ENCODE data around the gene MSL1. TPM values are rescaled to one million over a fixed set of nuclear protein-coding genes. Genes with fewer than 3 reads are reported as not detected.
A peak's percentile ranks its signal among the peaks of the same experiment; 100 is the strongest.

The MSL1 gene
- total and polyA plus RNA-seq, 2 of the 4 experiments (the other 2 are of a cell fraction): 28.3 to 48.4 TPM

DNA sequence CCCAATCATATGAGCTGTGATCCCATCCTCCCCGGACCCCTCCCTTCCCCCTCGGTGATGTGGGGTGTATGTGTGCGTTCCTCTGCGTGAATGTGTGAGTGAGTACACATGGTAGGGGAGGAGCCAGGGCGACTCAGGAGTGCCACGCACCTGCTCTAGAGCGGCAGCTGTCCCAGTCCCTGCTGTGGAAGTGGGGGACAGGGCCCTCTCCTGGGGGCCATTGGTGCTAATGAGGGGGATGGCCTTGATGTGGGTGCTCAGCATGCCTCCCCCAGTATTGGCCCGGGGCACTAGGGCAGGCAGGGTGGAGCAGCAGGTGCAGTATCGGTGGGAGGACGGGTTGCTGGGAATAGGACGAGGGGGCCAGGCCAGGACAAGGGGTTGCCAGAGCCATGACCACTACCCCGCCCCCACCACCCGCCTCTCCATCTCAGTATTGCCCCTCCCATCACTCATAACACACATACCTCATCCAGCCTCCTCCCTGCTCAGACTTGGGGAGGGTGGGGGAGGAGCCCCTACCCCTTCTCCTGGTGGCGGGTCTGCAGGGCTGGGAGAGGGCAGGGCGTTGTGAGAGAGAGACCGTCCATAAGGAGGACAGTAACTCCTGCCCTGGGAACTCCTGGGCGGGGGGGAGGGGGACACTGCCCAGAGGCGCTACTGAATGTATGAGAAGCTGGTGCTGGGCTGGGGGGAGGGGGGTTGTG lies 29.9 kb upstream of the MSL1 start:
- ChIA-PET POLR2A (ENCODE audit: unreplicated experiment) (no interaction called here), CTCF (no interaction called here)
- no peak overlapping the region for H3K4me3 ChIP-seq (ENCODE audit: insufficient read depth, low read depth, low read length)
- peak overlapping the region; percentile 32 for H2BK5ac ChIP-seq (ENCODE audit: low read depth, low read length, poor library complexity, severe bottlenecking)
- H3K4me2 ChIP-seq (ENCODE audit: low read depth, low read length): no peak overlapping the region
- peaks cover 5% of the 10 kb centered on the region; the same call in 1 of the 2 replicates for H3K4me1 ChIP-seq (ENCODE audit: control insufficient read depth, insufficient read depth, low read length)
- H3K9me3 ChIP-seq (ENCODE audit: control insufficient read depth, insufficient read depth, low read length): no peaks in the 10 kb centered on the region
- H3K9me1 ChIP-seq (ENCODE audit: insufficient read depth, low read length): no peaks in the 10 kb centered on the region
- no peak for DNase-seq
- H3K27me3 ChIP-seq (ENCODE audit: control insufficient read depth, insufficient read depth, low read length): no peaks in the 10 kb centered on the region
- H3K27ac ChIP-seq (ENCODE audit: insufficient read depth, low read length): no peak overlapping the region
- H2BK20ac ChIP-seq (ENCODE audit: low read depth, low read length): no peak overlapping the region
- 100% methylated on average over 2 of the region's 18 CpGs; no CpG with 5 or more reads in 1 of the 2 experiments for WGBS, 2 experiments (ENCODE audit: extremely low coverage in 2 of 2, insufficient read length in 1 of 2)
- no peak overlapping the region for H2AK9ac ChIP-seq (replicated peaks; ENCODE audit: low read depth, low read length, poor library complexity)
- BruUV-seq (replicated peaks): no TSS peak
- H2AK5ac ChIP-seq (ENCODE audit: low read depth, low read length): no peak overlapping the region
- H4K5ac ChIP-seq (ENCODE audit: low read depth, low read length): no peak overlapping the region
- H3K4ac ChIP-seq (ENCODE audit: low read depth, low read length): no peak overlapping the region
- H3K23ac ChIP-seq (ENCODE audit: low read depth, low read length): no peak overlapping the region
- no peak overlapping the region for H4K91ac ChIP-seq (ENCODE audit: insufficient read depth, low read depth, low read length)
- peaks cover 73% of the 10 kb centered on the region for H3K36me3 ChIP-seq (ENCODE audit: control insufficient read depth, insufficient read depth, low read length)
- dilution Hi-C loops (cut with HindIII; ENCODE audit: low sequenced_read_pairs, unreplicated experiment) (no loop called here), intact Hi-C loops (cut with micrococcal nuclease) (no loop called here), in situ Hi-C loops (cut with MboI; ENCODE audit: low sequenced_read_pairs) (no loop called here)
- no peak overlapping the region for H2BK15ac ChIP-seq (ENCODE audit: low read depth, low read length)
- H2AFZ ChIP-seq (replicated peaks; ENCODE audit: low read length, poor library complexity): no peak overlapping the region
- H4K20me1 ChIP-seq (ENCODE audit: insufficient read depth, low read length): peaks cover 6% of the 10 kb centered on the region; the same call in 1 of the 2 replicates
- H3K18ac ChIP-seq (ENCODE audit: low read depth, low read length): no peak overlapping the region
- peak; percentile 15; the same call in 1 of the 2 replicates for ATAC-seq (ENCODE audit: low read depth)
- H3K9ac ChIP-seq (ENCODE audit: low read depth, low read length): no peak overlapping the region
- no peak overlapping the region for H2BK120ac ChIP-seq (ENCODE audit: low read depth, low read length)
- no peak overlapping the region for H4K8ac ChIP-seq (ENCODE audit: low read depth in 2 of 2, low read length in 2 of 2)
- H3K56ac ChIP-seq (ENCODE audit: extremely low read depth, insufficient read depth, low read length): no peak overlapping the region
- TF ChIP-seq POLR2A (IDR thresholded peaks at IDR 0.05; ENCODE audit: low read depth, low read length): no peak
- no peak for TF ChIP-seq FOS (IDR thresholded peaks at IDR 0.05; ENCODE audit: low read depth, low read length)
- no peak for TF ChIP-seq SMC3 (IDR thresholded peaks at IDR 0.05; ENCODE audit: low read depth, low read length)
- TF ChIP-seq MAFK (IDR thresholded peaks at IDR 0.05; ENCODE audit: low read depth, low read length): no peak
- TF ChIP-seq CEBPB (IDR thresholded peaks at IDR 0.05; ENCODE audit: low read depth, low read length): no peak
- TF ChIP-seq, protein P1, sequence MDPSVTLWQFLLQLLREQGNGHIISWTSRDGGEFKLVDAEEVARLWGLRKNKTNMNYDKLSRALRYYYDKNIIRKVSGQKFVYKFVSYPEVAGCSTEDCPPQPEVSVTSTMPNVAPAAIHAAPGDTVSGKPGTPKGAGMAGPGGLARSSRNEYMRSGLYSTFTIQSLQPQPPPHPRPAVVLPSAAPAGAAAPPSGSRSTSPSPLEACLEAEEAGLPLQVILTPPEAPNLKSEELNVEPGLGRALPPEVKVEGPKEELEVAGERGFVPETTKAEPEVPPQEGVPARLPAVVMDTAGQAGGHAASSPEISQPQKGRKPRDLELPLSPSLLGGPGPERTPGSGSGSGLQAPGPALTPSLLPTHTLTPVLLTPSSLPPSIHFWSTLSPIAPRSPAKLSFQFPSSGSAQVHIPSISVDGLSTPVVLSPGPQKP (IDR thresholded peaks at IDR 0.05; ENCODE audit: borderline replicate concordance, low read depth, low read length): no peak
- no peak for TF ChIP-seq BHLHE40 (IDR thresholded peaks at IDR 0.05; ENCODE audit: low read depth, low read length)
- no peak for TF ChIP-seq RCOR1 (IDR thresholded peaks at IDR 0.05; ENCODE audit: insufficient replicate concordance, low read length)
- TF ChIP-seq RFX5 (IDR thresholded peaks at IDR 0.05; ENCODE audit: low read depth, low read length): no peak
- no peak for TF ChIP-seq MXI1 (IDR thresholded peaks at IDR 0.05; ENCODE audit: borderline replicate concordance, low read depth, low read length)
- TF ChIP-seq CHD1 (IDR thresholded peaks at IDR 0.05; ENCODE audit: low read depth, low read length): no peak
- peaks cover 0 to 19% of the 10 kb centered on the region in 2 experiments; a peak in 2 of 4 replicates for H3K79me1 ChIP-seq (ENCODE audit: low read depth in 1 of 2, low read length in 2 of 2)
- H3K14ac ChIP-seq (replicated peaks; ENCODE audit: low read depth, low read length): no peak overlapping the region
